HG02943 (cell line): ENCODE results near the gene FRG2B.
"Not testable (repeated sequence)": the region's sequence is repeated elsewhere in the genome, so short reads cannot be mapped to it uniquely, and the experiment has no call there.

Experiments used
- ATAC-seq: cut with Tn5 transposase; IDR thresholded peaks from one replicate; pipeline ENCODE4 v1.9.1; 2021; ENCODE audit warnings: mild to moderate bottlenecking, low read depth, moderate library complexity; ENCODE audit not compliant: unreplicated experiment

FRG2B gene

DNA sequence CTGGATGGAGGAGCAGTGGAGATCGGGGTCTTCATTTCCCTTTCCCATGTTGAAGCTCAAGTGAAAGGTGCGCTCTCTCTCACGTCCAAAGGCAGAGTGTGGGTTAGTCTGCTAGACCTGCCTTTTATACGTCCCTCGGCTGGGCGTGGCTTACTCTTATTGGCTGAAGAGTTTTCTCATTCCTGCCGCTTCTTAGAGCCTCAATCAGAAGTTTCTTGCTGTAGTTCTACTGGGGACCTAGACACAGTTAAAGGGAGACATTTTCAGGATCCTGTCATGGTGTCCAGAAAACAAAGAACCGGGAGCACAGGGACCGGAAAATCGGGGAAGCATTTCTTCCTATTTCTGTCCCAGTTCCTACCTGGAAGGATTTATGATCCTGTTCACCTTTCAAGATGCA is at the start of gene FRG2B:
Gene FRG2B, minus strand, starts transcription at position 101 of the 400 bp plus-strand sequence. Its CDS starts 53 bp downstream, at position 48.
- ATAC-seq, result not testable (repeated sequence)

GRCh38 chr10:133667446-133667845 is 40.9 kb upstream of the FRG2B start:
- ATAC-seq, result not testable (repeated sequence)

DNA sequence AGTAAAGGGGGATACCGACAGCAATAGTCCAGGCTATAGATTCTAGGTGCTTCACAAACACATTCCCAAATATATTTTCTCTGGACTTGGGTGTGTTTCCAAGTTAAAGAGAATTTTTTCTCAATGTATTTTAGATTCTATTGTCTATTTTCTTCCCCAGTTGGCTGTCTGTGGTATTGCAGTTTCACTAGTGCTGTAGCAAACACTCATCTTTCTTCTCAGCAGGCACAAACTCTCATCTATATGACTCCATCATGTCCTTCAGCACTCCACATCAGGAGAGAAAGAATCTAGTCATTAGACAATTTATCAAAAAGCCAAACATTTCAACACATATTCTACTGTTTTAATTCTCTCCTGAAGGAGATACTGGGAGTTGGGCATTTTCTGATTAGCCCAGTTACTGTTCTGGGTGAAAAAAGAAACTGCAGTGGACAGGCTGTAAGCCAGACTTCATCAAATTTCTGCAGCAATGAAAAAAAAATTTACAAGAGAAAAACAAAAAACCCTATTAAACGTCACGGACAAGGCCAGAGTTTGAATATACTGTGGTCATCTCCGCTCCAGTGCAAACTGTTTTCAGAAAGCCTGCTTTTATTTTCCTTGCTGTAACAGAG is 37.1 kb upstream of the FRG2B start:
- not testable (repeated sequence) for ATAC-seq

GRCh38 chr10:133661122-133661521 is 34.5 kb upstream of the FRG2B start:
- ATAC-seq, result not testable (repeated sequence)

GRCh38 chr10:133660516-133660915 is 33.9 kb upstream of the FRG2B start:
- not testable (repeated sequence) for ATAC-seq

DNA sequence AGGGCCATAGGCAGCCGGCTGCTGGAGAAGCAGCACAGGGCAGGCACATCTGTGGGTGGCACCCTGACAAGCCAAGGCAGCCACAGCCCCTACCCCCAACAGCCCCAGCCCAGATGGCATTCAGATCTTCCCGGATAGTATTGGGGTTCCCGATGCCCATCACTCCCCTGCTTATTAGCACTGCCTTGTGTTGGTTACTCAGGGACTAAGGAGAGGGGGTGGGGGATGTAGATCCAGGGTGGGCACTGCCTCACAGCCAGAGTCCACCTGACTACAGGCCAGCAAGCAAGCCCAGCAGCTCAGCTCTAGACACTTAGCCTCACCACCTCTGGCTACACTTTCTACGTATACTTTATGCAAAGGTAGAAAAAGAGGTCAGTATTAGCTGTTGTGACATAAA is 30.7 kb upstream of the FRG2B start:
- not testable (repeated sequence) for ATAC-seq

DNA sequence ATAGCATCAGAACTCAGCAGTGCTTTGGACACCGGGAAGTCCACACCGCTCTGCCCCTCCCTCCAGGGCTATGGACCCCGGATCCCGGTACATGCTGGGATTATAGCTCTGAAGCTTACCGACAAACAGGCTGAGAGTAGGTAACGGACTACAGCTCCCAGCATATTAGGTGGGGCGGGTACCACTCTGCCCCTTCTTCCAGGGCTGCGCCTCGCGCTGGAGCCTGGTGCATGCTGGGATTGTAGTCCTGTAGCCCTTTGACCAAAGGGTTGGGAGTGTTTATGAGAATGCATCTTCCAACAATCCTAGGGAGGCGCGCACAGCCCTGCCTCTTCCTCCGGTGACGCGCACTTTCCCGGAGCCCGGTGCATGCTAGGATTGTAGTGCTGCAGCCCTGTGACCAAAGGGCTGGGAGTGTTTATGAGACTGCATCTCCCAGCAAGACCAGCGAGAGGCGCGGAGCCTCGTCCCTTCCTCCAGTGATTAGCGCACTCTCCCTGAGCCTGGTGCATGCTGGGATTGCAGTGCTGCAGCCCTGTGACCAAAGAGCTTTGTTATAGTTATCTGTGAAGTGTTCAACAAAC is 22.4 kb upstream of the FRG2B start:
- not testable (repeated sequence) for ATAC-seq

GRCh38 chr10:133647075-133647748 is 20.6 kb upstream of the FRG2B start:
- peak; percentile 77 for ATAC-seq

DNA sequence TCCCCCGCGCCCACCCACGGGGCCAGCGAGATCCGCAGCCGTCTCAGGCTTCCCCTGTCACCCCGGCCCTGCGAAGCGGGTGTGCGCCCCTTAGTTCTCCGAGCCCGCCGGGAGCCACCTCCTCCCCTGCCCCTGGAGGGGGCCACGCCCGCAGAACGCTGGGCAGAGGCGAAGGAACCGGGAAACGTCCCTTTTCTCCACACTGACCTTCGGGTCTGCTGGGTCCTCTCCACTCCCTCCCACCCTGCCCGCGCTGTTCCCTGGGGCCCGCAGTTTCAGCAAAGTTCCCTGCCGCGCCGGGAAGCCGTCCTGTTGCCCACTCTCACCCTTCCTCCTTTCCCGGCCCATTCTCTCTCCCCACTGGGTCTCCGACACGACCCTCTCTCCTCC is 11.2 kb upstream of the FRG2B start:
- not testable (repeated sequence) for ATAC-seq

- not testable (repeated sequence) for ATAC-seq
Measured at GRCh38 chr10:133637202-133637845, 10.7 kb upstream of the FRG2B start.

GRCh38 chr10:133630723-133631249 is 4.2 kb upstream of the FRG2B start:
- not testable (repeated sequence) for ATAC-seq

GRCh38 chr10:133622544-133622943 is 4.1 kb downstream of the FRG2B start:
- ATAC-seq, result not testable (repeated sequence)

DNA sequence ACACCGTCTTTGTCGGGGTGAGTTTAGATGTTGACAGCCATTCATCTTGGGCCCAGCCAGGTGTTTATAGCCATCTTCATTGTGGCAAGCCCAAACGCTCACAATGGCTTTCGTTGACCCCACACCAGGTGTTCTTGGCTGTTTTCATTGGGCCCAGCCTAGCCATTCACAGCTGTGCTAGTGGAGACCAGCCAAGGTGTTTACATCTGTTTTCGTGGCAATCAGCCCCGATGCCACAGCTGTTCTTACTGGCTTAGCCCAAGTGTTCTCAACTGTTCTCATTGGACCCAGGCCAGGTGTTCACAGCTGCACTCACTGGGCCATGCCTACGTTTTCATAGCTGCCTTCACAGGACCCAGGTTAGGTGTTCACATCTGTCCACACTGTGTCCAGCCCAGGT is 7.7 kb downstream of the FRG2B start:
- ATAC-seq, result no peak

DNA sequence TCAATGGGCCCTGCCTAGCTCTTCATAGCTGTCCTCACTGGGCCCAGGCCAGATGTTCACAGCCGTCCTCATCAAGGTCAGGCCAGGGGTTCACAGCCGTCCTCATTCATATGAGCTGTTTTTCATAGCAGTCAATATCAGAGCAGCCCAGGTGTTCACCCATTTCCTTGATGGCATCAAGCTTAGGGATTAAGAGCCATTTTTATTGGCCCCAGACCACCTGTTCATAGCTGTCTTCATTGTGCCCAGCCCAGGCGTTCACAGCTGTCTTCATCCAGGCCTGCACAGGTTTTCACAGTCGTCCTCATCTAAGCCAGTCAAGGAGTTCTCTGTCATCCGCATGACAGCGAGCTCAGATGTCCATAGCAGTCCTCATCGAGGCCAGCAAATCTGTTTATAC is 9.4 kb downstream of the FRG2B start:
- ATAC-seq, result no peak

DNA sequence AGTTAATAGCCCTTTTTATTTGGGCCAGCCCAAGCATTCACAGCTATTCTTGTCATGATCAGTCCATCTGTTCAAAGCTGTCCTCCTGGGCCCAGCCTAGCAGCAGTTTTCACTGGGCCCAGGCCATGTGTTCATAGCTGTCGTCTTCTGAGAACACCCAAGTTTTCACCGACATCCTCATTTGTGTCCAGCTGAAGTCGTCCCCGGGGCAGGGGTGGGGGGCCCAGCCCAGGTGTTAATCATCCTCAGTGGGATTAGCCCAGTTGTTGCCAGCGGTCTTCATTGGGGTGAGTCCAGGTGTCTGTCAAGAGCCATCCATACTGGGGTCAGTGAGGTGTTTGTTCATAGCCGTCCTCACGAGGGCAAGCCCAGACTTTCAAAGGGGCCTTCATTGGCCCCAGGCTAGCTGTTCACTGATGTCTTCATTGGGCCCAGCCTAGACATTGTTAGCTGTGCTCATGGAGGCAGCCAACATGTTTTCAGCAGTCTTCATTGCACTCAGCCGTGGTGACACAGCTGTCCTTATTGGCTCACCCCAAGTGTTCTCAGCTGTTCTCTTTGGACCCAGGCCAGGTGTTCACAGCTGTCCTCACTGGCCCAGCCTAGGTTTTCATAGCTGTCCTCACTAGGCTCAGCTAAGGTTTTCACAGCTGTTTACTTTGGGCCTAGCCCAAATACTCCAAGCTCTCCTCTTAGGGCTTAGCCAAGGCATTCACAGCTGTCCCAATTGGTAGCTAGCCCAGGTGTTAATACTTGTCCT is 10.0 kb downstream of the FRG2B start:
- ATAC-seq, result no peak

GRCh38 chr10:133614830-133615580 is 11.6 kb downstream of the FRG2B start:
- no peak for ATAC-seq

DNA sequence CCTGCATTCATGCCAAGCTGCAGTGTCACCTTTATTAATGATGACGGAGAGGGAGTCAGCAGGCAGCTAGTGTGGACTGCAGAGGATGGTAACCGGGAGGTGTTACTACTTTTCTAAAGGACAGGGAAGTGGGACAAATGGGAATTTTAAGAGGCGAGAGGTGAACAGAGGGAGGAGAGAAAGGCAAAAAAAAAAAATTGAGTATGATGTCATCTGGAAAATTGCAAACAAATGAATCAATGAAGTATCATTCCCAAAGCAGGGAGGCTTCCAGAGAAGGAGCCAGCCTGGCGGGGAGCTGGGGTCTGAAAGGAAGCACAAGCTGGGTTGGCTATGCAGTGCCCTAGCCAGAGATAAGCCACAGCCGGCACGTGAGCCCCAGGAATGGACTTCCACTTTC is 12.9 kb downstream of the FRG2B start:
- ATAC-seq, result no peak

DNA sequence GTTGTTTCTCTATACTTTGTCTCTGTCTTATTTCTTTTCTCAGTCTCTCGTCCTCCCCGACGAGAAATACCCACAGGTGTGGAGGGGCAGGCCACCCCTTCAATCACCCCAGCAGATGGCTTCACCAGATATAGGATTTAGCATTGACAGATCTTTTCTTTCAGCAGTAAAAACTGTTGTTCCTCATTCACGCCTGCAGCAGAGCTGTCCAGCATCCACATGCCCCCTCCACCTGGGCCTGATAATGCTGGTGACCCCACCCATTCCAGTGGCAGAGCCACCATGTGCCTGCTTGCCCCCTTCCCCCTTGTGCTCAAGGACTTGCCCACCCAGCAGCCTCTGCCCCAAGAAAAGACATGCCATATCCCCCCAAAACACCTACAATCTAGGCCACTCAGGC is 15.5 kb downstream of the FRG2B start:
- ATAC-seq, result no peak

- no peak for ATAC-seq
Measured at GRCh38 chr10:133608855-133609254, 17.7 kb downstream of the FRG2B start.

DNA sequence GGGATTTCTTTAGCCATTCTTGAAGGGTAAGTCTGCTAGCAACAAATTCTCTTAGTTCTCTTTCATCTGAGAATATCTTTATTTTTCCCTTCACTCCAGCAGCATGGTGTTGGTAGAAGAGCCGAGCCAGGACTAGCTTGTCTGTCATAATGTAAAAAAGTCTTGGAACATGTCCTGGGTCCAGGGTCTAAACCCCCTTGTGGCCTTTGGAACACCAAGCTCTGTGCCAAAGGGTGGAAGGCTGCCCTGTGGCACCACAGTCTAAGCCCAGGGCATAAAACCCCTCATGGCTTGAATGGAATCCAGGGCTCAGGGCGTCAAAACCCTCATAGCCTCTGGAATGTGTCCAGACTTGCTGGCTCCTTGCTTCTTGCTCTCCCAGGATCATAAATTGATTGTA is 23.2 kb downstream of the FRG2B start:
- ATAC-seq, result not testable (repeated sequence)
